HepG2 (cell line): ENCODE results near the gene INTS15. TPM values are rescaled to one million over a fixed set of nuclear protein-coding genes. Genes with fewer than 3 reads are reported as not detected.
A peak's percentile ranks its signal among the peaks of the same experiment; 100 is the strongest.

Experiments used
- AKAP8 ChIP-seq: sonication (generic); formaldehyde crosslinking; IDR thresholded peaks from 2 replicates; pipeline ENCODE4 v1.5.1; 2020; ENCODE audit warnings: mild to moderate bottlenecking, missing genetic modification reagents
- BCL3 ChIP-seq: sonication (generic); formaldehyde crosslinking; IDR thresholded peaks from 2 replicates; pipeline ENCODE4 v1.5.1; 2020; ENCODE audit warnings: mild to moderate bottlenecking, missing genetic modification reagents, moderate library complexity
- DMAP1 ChIP-seq: IDR thresholded peaks from 2 replicates; pipeline ENCODE4 v1.6.1; 2016
- EZH2 ChIP-seq: conservative IDR thresholded peaks from 2 replicates; pipeline ENCODE4 v1.6.1; 2012; ENCODE audit warnings: mild to moderate bottlenecking, low read depth, low read length, moderate library complexity
- KDM5A ChIP-seq: fragments of 200-600 bp; sonication (generic); IDR thresholded peaks from 2 replicates; pipeline ENCODE4 v1.7.0; 2018; ENCODE audit warnings: antibody characterized with exemption, mild to moderate bottlenecking, low read length, borderline replicate concordance
- TBX3 ChIP-seq: fragments of 450-650 bp; IDR thresholded peaks from 2 replicates; pipeline ENCODE4 v1.6.1; 2017; ENCODE audit warnings: antibody characterized with exemption, mild to moderate bottlenecking, inconsistent platforms, borderline replicate concordance
- ZBTB4 ChIP-seq: sonication (generic); formaldehyde crosslinking; IDR thresholded peaks from 2 replicates; pipeline ENCODE4 v1.4.0; 2020; ENCODE audit warnings: missing genetic modification reagents, mild to moderate bottlenecking, borderline replicate concordance
- ZFAT ChIP-seq: sonication (generic); formaldehyde crosslinking; conservative IDR thresholded peaks from 2 replicates; pipeline ENCODE4 v1.8.1; 2023; ENCODE audit warnings: missing genetic modification reagents, inconsistent platforms
- ZKSCAN8 ChIP-seq: IDR thresholded peaks from 2 replicates; pipeline ENCODE4 v1.6.1; 2016; ENCODE audit warnings: borderline replicate concordance, missing genetic modification reagents, missing compliant biosample characterization
- ZNF263 ChIP-seq: sonication (generic); formaldehyde crosslinking; IDR thresholded peaks from 2 replicates; pipeline ENCODE4 v1.4.0; 2020; ENCODE audit warnings: missing genetic modification reagents
- ZNF407 ChIP-seq: sonication (generic); formaldehyde crosslinking; IDR thresholded peaks from one replicate; pipeline ENCODE4 v1.5.1; 2020; ENCODE audit warnings: mild to moderate bottlenecking, missing genetic modification reagents; ENCODE audit errors: not compliant biosample characterization
- polyA plus RNA-seq, 8 experiments: library from polyadenylated mRNA; depleted of rRNA in 3 of 8; stranded (reverse) in 7 of 8; unstranded in 1 of 8; fragments of >200 nt; fragmentation: Illumina TruSeq in 4 of 8; extraction: Trizol in 4 of 8; gene quantifications; 2 replicates each; pipeline versions ENCODE4 v1.2.1 to v1.2.3, GENCODE V29; 2011 to 2016; ENCODE audit warnings: low read depth in 4 of 8, missing spikeins in 1 of 8, mixed read lengths in 1 of 8; ENCODE audit not compliant: insufficient read depth in 1 of 8
- total RNA-seq, 5 experiments: library from RNA; depleted of rRNA; stranded (reverse); fragments of >200 nt; fragmentation: Illumina TruSeq; extraction: Trizol; gene quantifications; 2 replicates each; pipeline ENCODE4 v1.2.3, GENCODE V29; 2016; ENCODE audit warnings: low read depth in 1 of 5

INTS15 gene
- total and polyA plus RNA-seq, 2 of the 13 experiments (the other 11 are each of a cell fraction or from before 2014, with no cell fraction given) = 16.3 to 25.7 TPM

GRCh38 chr7:6575281-6576023 is 14.4 kb upstream of the INTS15 start (continued):
- TF ChIP-seq DMAP1 (CRISPR knock-in tag) = 0 out of 2 replicates have a peak, but pooled peaks have one; percentile 30
- TF ChIP-seq EZH2 = no peak
- 0 out of 2 replicates have a peak, but pooled peaks have one; percentile 45 for TF ChIP-seq AKAP8 (CRISPR knock-in tag)
- TF ChIP-seq KDM5A = no peak
- no peak for TF ChIP-seq TBX3
- no peak for TF ChIP-seq ZNF407 (CRISPR knock-in tag)
- TF ChIP-seq ZNF263 (CRISPR knock-in tag) = no peak
- TF ChIP-seq ZBTB4 (CRISPR knock-in tag) = no peak
- no peak for TF ChIP-seq ZFAT (CRISPR knock-in tag)
- no peak for TF ChIP-seq ZKSCAN8
- no peak for TF ChIP-seq BCL3 (CRISPR knock-in tag)
